Mesenchymal stem cell (in vitro differentiated cells and primary cell): ENCODE measurements around the gene SLC25A31.
A peak's percentile ranks its signal among the peaks of the same experiment; 100 is the strongest.

Experiments
- DNase-seq: peaks from one replicate; pipeline ENCODE4 v3.0.0-alpha.2; 2013
- H2AFZ ChIP-seq: one replicate; pipeline ENCODE4 v1.6.1; 2013; ENCODE audit warnings: low read depth, mild to moderate bottlenecking, control low read depth, inconsistent platforms, low read length, moderate library complexity
- H2AK5ac ChIP-seq: 2 replicates; pipeline ENCODE4 v1.6.1; 2013; ENCODE audit warnings: low read length, moderate library complexity, mild to moderate bottlenecking, inconsistent platforms; ENCODE audit not compliant: severe bottlenecking
- H2BK120ac ChIP-seq: one replicate; pipeline ENCODE4 v1.6.1; 2013; ENCODE audit warnings: low read depth, mild to moderate bottlenecking, inconsistent platforms, low read length, moderate library complexity
- H2BK12ac ChIP-seq, 2 experiments: one replicate each; pipeline ENCODE4 v1.6.1; 2013; ENCODE audit warnings: inconsistent platforms in 2 of 2, low read length in 2 of 2, mild to moderate bottlenecking in 2 of 2, moderate library complexity in 2 of 2, control low read depth in 1 of 2
- H2BK15ac ChIP-seq: one replicate; pipeline ENCODE4 v1.6.1; 2013; ENCODE audit warnings: mild to moderate bottlenecking, low read depth, inconsistent platforms; ENCODE audit not compliant: poor library complexity, severe bottlenecking
- H2BK5ac ChIP-seq: 2 replicates; pipeline ENCODE4 v1.6.1; 2013; ENCODE audit warnings: low read depth, mild to moderate bottlenecking, low read length, control low read depth, inconsistent platforms; ENCODE audit not compliant: poor library complexity, severe bottlenecking
- H3K14ac ChIP-seq, 2 experiments: one replicate each; pipeline ENCODE4 v1.6.1; 2013; ENCODE audit warnings: inconsistent platforms in 2 of 2, low read length in 2 of 2, control low read depth in 1 of 2, mild to moderate bottlenecking in 1 of 2, moderate library complexity in 1 of 2
- H3K18ac ChIP-seq, 2 experiments: one replicate each; pipeline ENCODE4 v1.6.1; 2013; ENCODE audit warnings: inconsistent platforms in 2 of 2, low read length in 2 of 2, control low read depth in 1 of 2, low read depth in 1 of 2, mild to moderate bottlenecking in 1 of 2
- H3K23ac ChIP-seq, 2 experiments: one replicate each; pipeline ENCODE4 v1.6.1; 2013; ENCODE audit warnings: inconsistent platforms in 2 of 2, low read length in 2 of 2, mild to moderate bottlenecking in 2 of 2, moderate library complexity in 2 of 2, control low read depth in 1 of 2
- H3K27ac ChIP-seq: 2 replicates; pipeline ENCODE4 v1.5.1; 2013; ENCODE audit warnings: mild to moderate bottlenecking, moderate library complexity, low read length, control low read depth, inconsistent platforms; ENCODE audit not compliant: poor library complexity, severe bottlenecking
- H3K27me3 ChIP-seq, 2 experiments: 2 replicates each; pipeline versions ENCODE4 v1.6.1 to v1.7.0; 2013; ENCODE audit warnings: low read length in 2 of 2, mild to moderate bottlenecking in 2 of 2, moderate library complexity in 2 of 2, control low read depth in 1 of 2, inconsistent platforms in 1 of 2; ENCODE audit not compliant: control insufficient read depth in 1 of 2, insufficient read depth in 1 of 2
- H3K36me3 ChIP-seq, 2 experiments: 2 replicates each; pipeline versions ENCODE4 v1.6.1 to v1.7.0; 2013; ENCODE audit warnings: low read length in 2 of 2, control low read depth in 1 of 2, inconsistent platforms in 1 of 2, low read depth in 1 of 2, mild to moderate bottlenecking in 1 of 2; ENCODE audit not compliant: insufficient read depth in 2 of 2, control insufficient read depth in 1 of 2
- H3K4ac ChIP-seq, 2 experiments: one replicate each; pipeline ENCODE4 v1.6.1; 2013; ENCODE audit warnings: inconsistent platforms in 2 of 2, low read length in 2 of 2, mild to moderate bottlenecking in 2 of 2, moderate library complexity in 2 of 2, control low read depth in 1 of 2, low read depth in 1 of 2
- H3K4me1 ChIP-seq: 2 replicates; pipeline ENCODE4 v1.6.1; 2013; ENCODE audit warnings: low read depth, low read length, control low read depth; ENCODE audit not compliant: control insufficient read depth, insufficient read depth
- H3K4me2 ChIP-seq: 2 replicates; pipeline ENCODE4 v1.6.1; 2013; ENCODE audit warnings: low read length, mild to moderate bottlenecking, inconsistent platforms; ENCODE audit not compliant: poor library complexity, severe bottlenecking
- H3K4me3 ChIP-seq, 2 experiments: 2 replicates each; pipeline versions ENCODE4 v1.5.1 to v1.7.0; 2013; ENCODE audit warnings: low read length in 2 of 2, mild to moderate bottlenecking in 2 of 2, control low read depth in 1 of 2, low read depth in 1 of 2; ENCODE audit not compliant: insufficient read depth in 1 of 2
- H3K79me1 ChIP-seq: replicated peaks from 2 replicates; pipeline ENCODE4 v1.6.1; 2013; ENCODE audit warnings: mild to moderate bottlenecking, control low read depth, low read length, inconsistent platforms; ENCODE audit not compliant: poor library complexity, severe bottlenecking
- H3K9ac ChIP-seq: 2 replicates; pipeline ENCODE4 v1.7.0; 2013; ENCODE audit warnings: mild to moderate bottlenecking, low read length, moderate library complexity
- H3K9me3 ChIP-seq: 2 replicates; pipeline ENCODE4 v1.7.0; 2013; ENCODE audit warnings: mild to moderate bottlenecking, low read length; ENCODE audit not compliant: control insufficient read depth
- H4K8ac ChIP-seq: one replicate; pipeline ENCODE4 v1.6.1; 2013; ENCODE audit warnings: inconsistent platforms, mild to moderate bottlenecking, low read length, moderate library complexity
- H4K91ac ChIP-seq: one replicate; pipeline ENCODE4 v1.6.1; 2013; ENCODE audit warnings: mild to moderate bottlenecking, low read length, inconsistent platforms
- WGBS: methylation state at CpG from one replicate; pipeline ENCODE4 v1.1.7; 2013; ENCODE audit warnings: mixed read lengths; 5-methylcytosine and 5-hydroxymethylcytosine counted together

SLC25A31 gene

DNA sequence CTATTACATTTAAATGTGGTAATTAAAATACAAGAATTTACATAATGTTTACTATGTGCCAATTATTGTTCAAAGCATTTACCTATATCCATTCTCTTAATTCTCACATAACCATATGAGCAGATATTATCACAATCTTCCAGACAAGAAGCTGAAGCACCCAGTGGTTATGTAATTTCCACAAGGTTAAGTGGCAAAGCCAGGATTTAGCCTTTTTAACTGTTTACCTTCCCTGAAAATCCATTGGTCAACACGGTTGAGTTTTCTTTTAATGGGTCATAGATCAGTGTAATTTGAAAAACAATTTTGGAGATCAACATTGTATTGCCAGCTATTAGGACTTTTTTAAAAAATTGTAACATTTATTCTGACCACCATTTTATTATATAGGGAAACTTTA, 63.3 kb downstream of the SLC25A31 start:
- Histone ChIP-seq H3K4me2 (no peak overlapping the region), H3K79me1 (peaks cover 5% of the 10 kb centered on the region), H2AFZ (no peak overlapping the region), H2AK5ac (no peak overlapping the region), H4K91ac (no peak overlapping the region), H3K27me3 (no peaks in the 10 kb centered on the region), H3K4me3 (no peak overlapping the region), H4K8ac (no peak overlapping the region), H2BK120ac (no peak overlapping the region), H3K4me1 (no peaks in the 10 kb centered on the region), H3K14ac (no peak overlapping the region), H2BK15ac (no peak overlapping the region), H3K9ac (no peak overlapping the region), H3K4ac (no peak overlapping the region), H3K27ac (no peak overlapping the region), H2BK12ac (no peak overlapping the region), H3K23ac (no peak overlapping the region), H2BK5ac (no peak overlapping the region), H3K18ac (no peak overlapping the region), H3K36me3 (peaks cover 0 to 4% of the 10 kb centered on the region in 2 experiments), H3K9me3 (no peaks in the 10 kb centered on the region)
- DNase-seq: no peak
- 100% methylated on average over 1 of the region's 1 CpG for WGBS

DNA sequence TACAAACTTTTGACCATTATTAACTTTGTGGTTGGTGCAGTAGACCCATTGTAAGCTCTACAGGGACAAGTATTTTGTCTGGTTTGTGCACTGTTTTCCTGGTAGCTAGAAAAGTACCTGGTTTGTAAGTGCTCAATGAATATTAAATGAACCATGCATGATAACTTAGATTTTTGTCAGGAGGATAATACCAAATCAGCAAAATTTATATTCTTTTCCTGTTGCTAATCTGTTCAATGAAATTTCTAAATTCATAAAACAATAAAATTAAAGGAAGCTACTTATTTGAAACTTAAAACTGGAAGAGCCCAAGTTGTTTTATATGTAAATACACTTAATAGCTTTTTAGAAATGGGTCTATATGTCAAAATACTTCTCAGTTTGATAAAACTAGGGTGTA, 69.5 kb downstream of the SLC25A31 start:
- H3K9ac ChIP-seq: no peak overlapping the region
- H3K36me3 ChIP-seq: peaks cover 0 to 24% of the 10 kb centered on the region in 2 experiments
- no peak overlapping the region for H4K91ac ChIP-seq
- no peak overlapping the region for H3K14ac ChIP-seq
- H3K4me3 ChIP-seq: no peak overlapping the region
- no peak overlapping the region for H2BK15ac ChIP-seq
- no peak overlapping the region for H2AFZ ChIP-seq
- no peak overlapping the region for H2BK120ac ChIP-seq
- H2BK5ac ChIP-seq: no peak overlapping the region
- H2BK12ac ChIP-seq: no peak overlapping the region
- no peak overlapping the region for H3K27ac ChIP-seq
- H3K18ac ChIP-seq: no peak overlapping the region
- no peaks in the 10 kb centered on the region for H3K4me1 ChIP-seq
- H2AK5ac ChIP-seq: no peak overlapping the region
- H3K27me3 ChIP-seq: no peaks in the 10 kb centered on the region
- H3K4me2 ChIP-seq: no peak overlapping the region
- no peak overlapping the region for H4K8ac ChIP-seq
- no peaks in the 10 kb centered on the region for H3K9me3 ChIP-seq
- H3K4ac ChIP-seq: no peak overlapping the region
- no peaks in the 10 kb centered on the region for H3K79me1 ChIP-seq
- DNase-seq: no peak
- H3K23ac ChIP-seq: no peak overlapping the region

DNA sequence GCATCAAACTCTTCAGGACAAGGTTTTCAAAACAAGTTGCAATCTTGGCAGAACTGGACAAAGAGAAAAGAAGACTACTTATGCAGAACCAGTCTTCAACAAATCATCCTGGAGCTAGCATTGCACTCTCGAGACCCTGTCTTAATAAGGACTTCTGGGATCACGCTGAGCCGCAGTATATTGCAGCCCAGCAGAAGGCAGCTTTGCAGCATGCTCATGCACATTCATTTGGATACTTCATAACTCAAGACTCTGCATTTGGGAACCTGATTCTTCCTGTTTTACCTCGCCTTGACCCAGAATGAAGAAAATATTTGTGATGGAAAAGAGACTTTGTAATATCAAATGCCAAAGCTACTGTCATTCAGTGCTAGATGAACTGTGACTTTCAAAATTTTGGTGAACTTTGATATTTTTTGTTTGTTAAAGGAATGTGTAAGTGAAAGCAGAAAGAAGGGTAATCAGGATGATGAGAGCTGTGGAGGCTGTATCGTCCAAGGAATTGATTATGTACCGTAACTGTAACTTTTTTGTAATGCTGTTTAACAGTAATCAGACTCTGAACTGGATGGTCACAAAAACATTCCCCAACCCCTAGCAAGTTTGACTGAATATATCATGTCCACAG, 79.1 kb downstream of the SLC25A31 start:
- Histone ChIP-seq H2BK120ac (no peak overlapping the region), H3K27me3 (no peaks in the 10 kb centered on the region), H3K14ac (peak overlapping the region in 1 of 2 experiments; percentile 29), H4K91ac (no peak overlapping the region), H3K9ac (no peak overlapping the region), H3K4me1 (no peaks in the 10 kb centered on the region), H3K36me3 (peaks cover 0 to 35% of the 10 kb centered on the region in 2 experiments), H2BK12ac (no peak overlapping the region), H4K8ac (no peak overlapping the region), H2AFZ (no peak overlapping the region), H3K18ac (no peak overlapping the region), H3K9me3 (no peaks in the 10 kb centered on the region), H3K4me2 (no peak overlapping the region), H2AK5ac (no peak overlapping the region), H3K4ac (no peak overlapping the region), H3K4me3 (no peak overlapping the region), H3K79me1 (no peaks in the 10 kb centered on the region), H2BK5ac (no peak overlapping the region), H3K27ac (no peak overlapping the region), H2BK15ac (no peak overlapping the region), H3K23ac (no peak overlapping the region)
- DNase-seq: peak; percentile 30
- 87% methylated on average over 4 of the region's 6 CpGs for WGBS

DNA sequence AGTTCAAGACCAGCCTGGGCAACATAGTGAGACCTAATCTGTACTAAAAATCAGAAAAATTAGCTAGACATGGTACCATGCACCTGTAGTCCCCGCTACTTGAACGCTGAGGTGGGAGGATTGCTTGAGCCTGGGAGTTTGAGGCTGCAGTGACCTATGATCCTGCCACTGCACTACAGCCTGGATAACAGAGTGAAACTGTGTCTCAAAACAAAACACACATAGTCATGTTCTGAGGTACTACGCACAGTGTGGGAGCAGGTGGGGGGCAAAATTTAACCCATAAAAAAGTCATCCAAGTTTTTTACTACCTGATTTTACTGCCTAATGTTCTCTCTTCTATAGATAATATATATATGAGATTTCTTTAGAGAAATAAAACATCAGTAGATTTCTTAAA, 80.4 kb downstream of the SLC25A31 start:
- 96% methylated on average over 2 of the region's 3 CpGs for WGBS
- no peak overlapping the region for H3K4ac ChIP-seq

More for the DNA sequence above, 80.4 kb downstream of the SLC25A31 start:
- Histone ChIP-seq H2AFZ (no peak overlapping the region), H2BK12ac (no peak overlapping the region), H3K27ac (no peak overlapping the region), H3K79me1 (no peaks in the 10 kb centered on the region), H3K18ac (no peak overlapping the region), H2AK5ac (no peak overlapping the region), H3K9me3 (no peaks in the 10 kb centered on the region), H3K4me2 (no peak overlapping the region), H2BK120ac (no peak overlapping the region), H3K36me3 (peaks cover 0 to 29% of the 10 kb centered on the region in 2 experiments), H4K8ac (no peak overlapping the region), H3K23ac (no peak overlapping the region), H3K4me3 (no peak overlapping the region), H2BK15ac (no peak overlapping the region), H3K4me1 (no peaks in the 10 kb centered on the region), H3K9ac (no peak overlapping the region), H3K14ac (no peak overlapping the region), H3K27me3 (no peaks in the 10 kb centered on the region), H2BK5ac (no peak overlapping the region), H4K91ac (no peak overlapping the region)
- DNase-seq: no peak
